GM20431 (cell line): Measurements from ENCODE around the gene THSD4.

Experiments
- in situ Hi-C: fragments of 300-500 bp; cut with MseI, MboI; formaldehyde crosslinking; loops from one replicate; pipeline ENCODE4 v1.15.0; 2020; ENCODE audit warnings: low sequenced_read_pairs; ENCODE audit not compliant: unreplicated experiment

Gene THSD4

DNA sequence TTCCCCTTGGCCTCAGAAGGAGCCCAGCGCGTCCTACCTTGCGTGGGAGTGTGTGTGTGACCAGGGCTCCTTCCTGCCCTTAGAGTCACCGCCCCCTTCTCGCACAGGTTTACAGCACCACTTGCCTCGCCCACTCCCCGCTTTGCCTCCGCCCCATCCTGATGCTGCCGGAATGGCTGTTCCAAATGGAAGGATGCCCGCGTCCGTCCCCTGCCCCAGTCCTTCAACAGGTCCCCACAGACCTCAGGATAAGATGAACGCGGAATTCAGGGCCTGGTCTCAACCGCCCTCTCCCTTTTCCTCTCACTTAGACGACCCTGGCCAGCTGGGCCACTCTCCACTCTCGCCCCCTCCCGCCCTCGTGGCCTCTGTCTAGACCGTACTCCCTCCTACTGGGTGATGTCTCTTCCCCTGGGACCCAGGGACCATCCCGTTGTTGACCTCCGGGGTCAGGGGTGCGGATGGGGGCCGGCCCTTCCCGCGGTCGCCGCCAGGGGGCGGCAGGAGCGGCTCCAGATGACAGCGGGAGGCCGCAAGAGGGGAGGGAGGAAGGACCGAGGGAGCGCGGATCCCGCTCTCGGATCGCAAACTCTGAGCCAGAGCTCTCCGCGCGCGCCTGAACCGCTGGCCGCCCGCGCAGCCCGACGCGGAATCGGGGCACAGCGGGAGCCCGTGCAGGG lies at the start of gene THSD4:
THSD4 (plus strand) TSS at position 585 of the 680 bp plus-strand sequence.
- in situ Hi-C loops, result loop anchor here (25.0 kb wide), 1 partner anchor 322 kb away; no protein-coding TSS in a partner anchor

GRCh38 chr15:71066983-71067382 lies 48.3 kb upstream of the THSD4 start:
- in situ Hi-C loops, result no loop called here

GRCh38 chr15:71069693-71070092 lies 45.6 kb upstream of the THSD4 start:
- in situ Hi-C loops, result no loop called here

DNA sequence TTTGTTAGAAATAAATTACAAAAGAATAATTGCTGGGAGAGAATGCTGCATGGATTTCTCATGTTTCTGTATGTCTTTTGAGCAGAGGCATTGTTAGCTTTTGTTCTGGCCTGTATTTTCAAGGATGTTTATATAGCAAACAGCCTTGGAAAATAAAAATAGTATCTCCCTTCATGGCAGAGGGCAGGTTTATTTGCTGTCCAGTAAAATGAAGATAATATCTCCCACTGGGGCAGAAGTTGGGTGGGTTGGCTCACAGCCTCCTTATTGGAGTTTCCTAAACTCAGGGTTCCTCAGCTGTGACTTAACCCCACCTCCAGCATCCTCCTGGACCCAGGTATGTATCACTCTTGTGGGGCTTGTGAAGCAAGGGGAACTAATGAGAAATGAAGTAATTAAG lies 43.7 kb upstream of the THSD4 start:
- in situ Hi-C loops, result no loop called here

DNA sequence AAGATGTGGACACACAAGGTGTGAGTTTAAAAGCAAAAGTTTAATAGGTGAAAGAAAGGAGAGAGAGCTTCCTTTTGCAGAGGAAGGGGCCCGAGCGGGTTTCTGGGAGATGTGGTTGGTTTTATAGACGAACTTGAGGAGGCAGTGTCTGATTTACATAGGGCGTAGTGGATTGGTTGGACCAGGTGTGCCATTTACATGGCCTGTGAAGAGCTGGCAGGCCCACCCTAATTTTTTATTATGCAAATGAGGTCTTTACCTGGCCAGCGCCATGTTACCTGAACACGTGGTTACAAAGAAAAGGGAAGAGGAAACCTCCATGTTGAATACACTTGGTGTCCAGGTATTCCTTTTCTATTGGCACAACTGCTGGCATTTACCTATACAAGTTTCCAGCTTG lies 42.8 kb upstream of the THSD4 start:
- in situ Hi-C loops, result no loop called here

DNA sequence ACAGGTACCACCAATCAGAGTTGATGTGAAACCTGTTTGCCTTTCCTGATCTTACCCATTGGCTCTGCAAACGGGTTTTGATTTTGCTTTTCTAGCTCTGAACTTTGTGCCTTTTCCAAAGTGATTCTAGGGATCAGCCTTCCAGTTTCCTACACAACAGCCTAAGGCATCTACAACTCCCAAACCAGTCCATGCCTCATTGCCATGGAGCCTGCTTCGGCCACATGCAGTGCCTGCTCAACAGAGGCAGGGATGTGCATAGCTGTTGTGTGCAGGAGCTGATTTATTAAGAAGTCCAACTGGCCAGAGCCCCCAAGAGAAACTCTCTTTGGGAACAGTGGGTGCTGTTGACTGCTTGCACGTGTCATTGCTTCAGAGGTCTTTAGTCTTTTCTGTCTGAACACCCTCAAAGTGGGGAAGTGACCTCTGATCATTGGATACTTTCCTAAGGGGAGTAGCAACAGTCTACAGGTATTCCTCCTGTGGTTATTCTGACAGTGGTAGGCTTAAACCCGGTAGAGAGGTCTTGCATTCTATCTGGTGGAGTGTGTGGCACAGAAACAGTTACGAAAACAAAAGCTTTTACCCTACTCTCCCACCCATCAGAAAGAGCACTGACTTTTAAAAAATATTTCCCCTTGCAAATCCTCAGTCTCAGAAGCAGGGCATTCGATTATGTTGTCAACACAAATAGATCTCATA lies 36.6 kb upstream of the THSD4 start:
- in situ Hi-C loops, result no loop called here

DNA sequence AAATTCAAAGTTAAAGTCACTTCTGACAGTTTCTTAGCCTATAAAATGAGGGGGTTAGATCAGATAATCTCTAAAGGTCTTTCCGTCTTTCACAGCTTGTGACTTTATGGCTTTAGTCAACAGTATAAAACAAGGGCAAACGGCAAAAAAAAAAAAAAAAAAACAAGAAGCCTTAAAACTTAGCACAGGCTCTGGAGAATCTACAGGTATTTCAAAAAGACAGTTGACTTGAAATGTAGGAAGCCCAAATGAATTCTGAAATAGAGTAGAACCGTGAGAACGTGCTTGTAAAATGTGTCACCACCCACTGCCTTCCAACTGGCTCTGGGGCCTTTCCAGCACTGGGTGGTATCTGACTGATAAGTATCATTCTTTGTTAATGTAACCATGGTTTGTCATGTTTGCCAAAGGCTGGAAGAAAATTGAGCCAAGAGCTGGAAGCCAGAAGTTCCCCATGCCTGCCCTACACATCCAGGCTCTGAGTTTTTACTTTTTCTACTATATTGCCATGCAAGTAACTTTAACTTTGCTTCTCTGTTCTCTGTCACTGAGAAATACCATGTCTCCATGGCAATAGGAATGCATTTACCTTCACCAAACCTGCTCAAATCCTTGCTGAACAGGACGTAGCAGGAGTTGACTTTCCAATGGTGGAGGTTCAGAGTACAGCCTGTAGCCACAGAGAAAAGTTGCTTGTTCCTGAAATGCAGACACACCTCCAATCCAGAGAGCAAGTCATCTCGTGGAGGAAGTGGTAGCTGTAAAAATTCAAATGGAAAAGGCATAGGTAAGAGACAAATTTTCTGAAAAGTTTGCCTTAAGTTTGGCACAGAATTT lies 35.8 kb upstream of the THSD4 start:
- in situ Hi-C loops, result no loop called here

DNA sequence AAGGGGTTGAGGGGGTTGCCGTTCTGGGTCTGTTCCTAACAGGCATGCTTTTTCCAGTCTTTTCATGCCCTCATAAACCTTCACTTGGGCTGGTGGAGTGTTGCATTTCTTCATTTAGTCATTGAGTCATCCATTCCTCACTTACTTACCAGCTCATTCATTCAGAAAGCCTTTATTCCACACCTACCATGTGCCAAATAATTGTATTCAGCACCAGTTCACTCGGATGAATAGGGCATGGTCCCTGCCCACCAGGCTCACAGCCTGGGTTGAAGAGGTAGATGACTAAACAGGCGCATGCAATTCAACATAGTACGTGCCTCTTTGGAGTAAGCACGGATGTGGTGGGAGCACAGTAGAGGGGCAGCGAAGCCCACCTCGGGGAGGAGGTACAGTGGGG lies 35.1 kb upstream of the THSD4 start:
- in situ Hi-C loops, result no loop called here

GRCh38 chr15:71080705-71081104 lies 34.6 kb upstream of the THSD4 start:
- in situ Hi-C loops, result no loop called here

DNA sequence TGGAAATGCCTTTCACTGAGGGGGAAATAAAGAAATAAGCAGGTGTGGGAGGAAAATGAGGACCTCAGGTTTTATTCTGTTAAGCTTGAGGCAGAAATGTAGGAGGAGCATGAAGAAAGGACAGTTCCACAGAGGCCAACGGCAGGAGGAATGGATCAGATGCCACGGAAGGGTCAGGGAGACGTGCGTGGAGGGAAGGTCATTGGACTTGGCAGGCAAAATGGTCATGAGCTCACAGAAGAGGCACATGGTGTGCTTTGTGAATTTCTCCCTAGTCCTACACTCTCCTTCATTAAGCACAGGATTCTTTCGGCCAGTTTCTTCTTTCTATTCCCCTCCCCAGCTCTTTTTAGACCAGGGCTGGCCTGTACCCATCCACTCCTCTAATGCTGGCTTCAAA lies 32.5 kb upstream of the THSD4 start:
- in situ Hi-C loops, result no loop called here

DNA sequence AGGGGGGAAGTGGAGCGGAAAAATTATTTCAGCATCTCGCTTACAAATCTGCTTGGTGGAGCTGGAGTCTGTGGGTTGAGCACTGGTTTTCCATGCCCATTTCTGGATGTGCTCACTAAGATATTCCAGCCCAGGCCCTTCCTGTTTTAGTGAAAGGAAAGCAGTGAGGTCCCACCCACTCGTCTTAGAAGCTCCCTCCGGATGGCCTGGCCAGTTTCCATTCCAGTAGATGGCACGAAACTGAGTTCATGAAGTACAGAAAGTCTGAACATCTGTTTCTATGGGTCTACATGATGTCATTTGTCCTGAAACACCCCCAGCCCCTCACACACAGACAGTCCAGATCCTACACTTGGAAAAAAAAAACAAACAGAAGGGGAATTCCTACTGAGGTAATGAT lies 31.9 kb upstream of the THSD4 start:
- in situ Hi-C loops, result no loop called here

GRCh38 chr15:71084264-71084663 lies 31.0 kb upstream of the THSD4 start:
- in situ Hi-C loops, result no loop called here

DNA sequence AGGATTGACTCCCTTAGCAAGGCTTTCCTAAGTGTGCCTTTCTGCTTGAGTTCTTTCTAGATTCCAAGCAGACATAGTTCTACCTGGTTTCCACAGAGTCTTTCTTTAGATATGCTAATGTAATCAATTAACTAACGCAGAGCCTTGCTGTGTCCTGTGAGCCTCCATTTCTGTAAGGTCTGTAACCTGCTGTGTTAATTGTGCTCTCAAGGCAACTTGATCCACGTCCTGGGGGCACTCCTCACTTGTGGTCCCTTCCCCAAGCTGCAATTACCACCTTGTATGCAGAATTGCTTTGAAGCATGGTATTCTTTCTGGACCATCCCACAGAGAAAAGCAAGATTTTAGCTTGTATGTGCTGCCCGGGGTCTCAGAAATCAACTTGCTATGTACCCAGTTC lies 29.5 kb upstream of the THSD4 start:
- in situ Hi-C loops, result no loop called here

DNA sequence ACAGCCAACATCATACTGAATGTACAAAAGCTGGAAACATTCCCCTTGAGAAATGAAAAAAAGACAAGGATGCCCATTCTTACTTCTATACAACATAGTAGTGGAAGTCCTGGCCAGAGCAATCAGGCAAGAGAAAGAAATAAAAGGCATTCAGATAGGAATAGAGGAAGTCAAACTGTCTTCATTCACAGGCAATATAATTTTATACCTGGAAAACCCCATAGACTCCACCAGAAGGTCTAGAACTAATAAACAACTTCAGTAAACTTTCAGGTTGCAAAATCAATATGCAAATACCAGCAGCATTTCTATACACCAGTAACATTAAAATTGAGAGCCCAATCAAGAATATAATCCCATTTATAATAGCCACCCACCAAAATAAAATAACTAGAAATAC lies 27.1 kb upstream of the THSD4 start:
- in situ Hi-C loops, result no loop called here

GRCh38 chr15:71088683-71089082 lies 26.6 kb upstream of the THSD4 start:
- in situ Hi-C loops, result no loop called here

DNA sequence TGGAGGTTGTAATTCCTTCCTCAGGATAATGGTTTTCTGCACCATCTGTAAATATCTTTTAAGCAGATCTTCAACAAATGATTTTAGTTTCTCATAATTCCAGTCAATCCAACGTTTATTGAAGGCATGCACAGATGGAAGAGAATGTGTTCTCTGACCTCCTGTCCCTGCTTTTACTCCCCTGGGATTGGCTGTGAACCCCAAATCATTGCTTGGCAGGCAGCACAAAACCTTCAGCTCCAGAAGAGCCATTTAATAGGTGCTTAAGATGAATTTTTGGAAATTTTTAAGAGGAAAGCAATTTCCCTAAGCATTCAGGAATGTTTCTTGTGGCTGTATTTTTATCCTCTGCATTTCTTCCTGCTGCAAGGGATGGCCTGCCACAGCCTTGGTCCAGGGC lies 25.5 kb upstream of the THSD4 start:
- in situ Hi-C loops, result no loop called here

DNA sequence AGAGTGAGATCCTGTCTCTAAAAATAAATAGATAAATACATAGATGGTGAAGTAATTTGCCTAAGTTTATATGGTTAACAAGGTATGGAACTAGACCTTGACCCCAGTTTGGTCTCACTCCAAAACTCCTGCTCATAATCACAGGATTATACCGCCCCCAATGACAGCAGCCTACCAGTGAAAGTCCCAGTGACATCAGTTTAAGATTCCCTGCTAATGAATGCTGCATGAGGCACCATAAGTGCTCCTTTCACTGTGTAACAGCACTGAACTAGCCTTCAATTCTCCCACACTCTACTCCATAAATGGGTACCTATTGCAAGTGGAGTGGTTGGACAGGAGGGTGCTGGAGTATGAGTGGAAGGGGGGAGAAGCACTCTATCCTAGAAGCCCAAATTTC lies 23.7 kb upstream of the THSD4 start:
- in situ Hi-C loops, result no loop called here

DNA sequence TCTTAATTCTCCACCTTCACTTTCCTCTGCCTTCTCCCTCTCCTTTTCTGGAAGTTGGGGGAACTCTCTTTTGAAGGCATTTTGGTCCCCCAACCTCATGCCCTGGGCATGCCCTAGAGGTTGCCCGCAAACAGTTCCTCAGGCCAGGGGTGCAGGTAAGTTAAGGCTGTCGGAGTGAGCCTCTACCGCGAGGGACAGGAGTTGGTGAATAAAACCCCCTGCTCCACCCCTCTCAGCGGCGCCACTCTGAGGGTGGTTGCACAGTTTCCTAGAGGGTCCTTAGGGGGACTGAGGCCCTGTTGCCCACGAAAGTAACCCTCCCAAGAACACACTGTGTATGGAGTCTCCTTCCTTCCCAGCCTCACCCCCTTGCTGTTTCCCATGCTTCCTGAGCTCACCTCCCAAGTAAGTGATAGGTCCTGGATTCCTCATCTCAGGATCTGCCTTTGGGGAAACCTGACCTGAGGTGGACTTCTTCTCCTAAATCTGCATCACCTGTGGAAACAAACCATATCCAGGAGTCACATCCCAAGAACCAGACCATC lies 23.1 kb upstream of the THSD4 start:
- in situ Hi-C loops, result no loop called here

DNA sequence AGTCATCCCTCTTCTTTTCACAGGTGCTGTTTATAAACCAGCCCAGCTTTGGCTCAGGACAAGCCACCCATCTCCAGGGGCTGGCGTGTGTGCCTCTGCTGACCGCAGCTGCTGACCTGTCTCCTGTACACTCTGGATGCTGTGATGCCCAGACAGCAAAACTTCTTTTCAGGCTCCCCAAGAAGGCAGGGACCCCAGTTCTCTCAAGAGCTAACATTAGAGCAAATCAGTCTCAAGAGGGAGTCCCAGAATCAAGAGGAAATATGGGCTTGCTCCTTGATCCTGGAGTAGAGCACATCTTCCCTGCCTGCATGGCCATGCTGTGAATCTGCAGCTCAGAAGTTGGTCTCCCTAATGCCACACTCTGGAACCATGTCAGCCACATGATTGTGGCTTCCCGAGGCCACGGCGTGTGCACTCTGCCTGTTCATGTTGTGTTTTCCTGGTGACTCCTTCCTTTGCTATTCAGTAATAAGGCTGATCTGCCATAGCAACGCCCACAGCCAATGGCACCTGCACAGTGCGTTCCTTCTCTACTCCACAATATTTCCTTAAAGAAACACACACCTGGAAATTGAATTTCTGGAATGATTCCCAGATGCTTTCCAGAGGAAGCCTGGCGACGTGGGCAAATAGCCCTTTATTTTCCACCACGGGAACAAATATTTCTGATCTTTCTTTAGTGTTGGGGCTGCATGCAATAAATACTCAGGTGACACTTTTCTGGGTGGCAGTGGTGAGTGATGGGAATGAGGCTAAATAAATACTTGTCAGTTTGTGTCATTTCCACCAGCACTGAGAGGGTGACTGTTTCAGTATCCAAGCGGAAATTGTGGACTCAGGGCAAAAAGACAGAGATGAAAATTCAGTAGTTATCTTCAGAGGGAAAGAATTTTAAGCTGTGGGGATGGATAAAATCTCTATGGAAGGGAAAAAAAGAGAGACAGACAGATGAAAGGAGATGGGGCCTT lies 21.9 kb upstream of the THSD4 start:
- in situ Hi-C loops, result no loop called here

DNA sequence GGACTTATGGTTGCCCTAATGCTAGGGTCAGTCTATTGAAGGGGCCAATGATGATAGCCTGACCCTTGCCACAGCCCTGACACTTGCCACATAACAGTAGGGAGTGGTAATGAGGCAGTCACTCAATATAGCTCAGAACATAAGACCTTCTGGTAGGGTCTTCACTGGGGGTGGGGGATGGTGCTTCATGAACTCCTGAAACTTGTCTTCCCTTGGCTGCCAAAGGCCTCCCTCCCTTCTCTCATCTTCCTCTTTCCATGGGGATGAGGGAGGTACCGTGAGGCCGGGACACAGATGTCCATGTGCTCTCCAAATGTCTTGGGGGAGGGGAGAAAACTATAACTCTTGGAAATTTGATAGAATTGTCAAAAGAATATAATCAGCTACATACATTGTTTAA lies 21.1 kb upstream of the THSD4 start:
- in situ Hi-C loops, result no loop called here
